Keratinocyte (primary cell): ENCODE measurements around the gene CPSF4. TPM values are rescaled to one million over a fixed set of nuclear protein-coding genes. Genes with fewer than 3 reads are reported as not detected.

Experiments
- DNase-seq: peaks from one replicate; pipeline ENCODE4 v3.0.0-alpha.2; 2011; ENCODE audit warnings: low read depth, missing footprints, low spot score
- FAIRE-seq: peaks from 2 replicates; lab custom pipeline; 2011; peaks lifted over from hg19 to GRCh38; lab: Jason Lieb, UNC
- H2AFZ ChIP-seq: 2 replicates; pipeline ENCODE4 v1.6.0; 2012; ENCODE audit warnings: low read length, control low read depth, inconsistent platforms; ENCODE audit not compliant: control insufficient read depth
- H3K27ac ChIP-seq: 2 replicates; pipeline ENCODE4 v1.5.1; 2011; ENCODE audit warnings: low read length; ENCODE audit not compliant: control insufficient read depth, insufficient read depth
- H3K27me3 ChIP-seq: 3 replicates; pipeline ENCODE4 v1.6.0; 2011; ENCODE audit warnings: low read length; ENCODE audit not compliant: control insufficient read depth, insufficient read depth; ENCODE audit errors: extremely low read depth
- H3K36me3 ChIP-seq, 2 experiments: 2 replicates in 1 of 2; 3 replicates in 1 of 2; pipeline ENCODE4 v1.5.1; 2011; ENCODE audit warnings: low read length in 2 of 2, mild to moderate bottlenecking in 1 of 2; ENCODE audit not compliant: control insufficient read depth in 2 of 2, insufficient read depth in 2 of 2; ENCODE audit errors: extremely low read depth in 1 of 2
- H3K4me1 ChIP-seq: 3 replicates; pipeline ENCODE4 v1.5.1; 2011; ENCODE audit warnings: low read length; ENCODE audit not compliant: control insufficient read depth, insufficient read depth; ENCODE audit errors: extremely low read depth
- H3K4me2 ChIP-seq: 3 replicates; pipeline ENCODE4 v1.6.0; 2011; ENCODE audit warnings: low read depth, low read length; ENCODE audit not compliant: control insufficient read depth, insufficient read depth; ENCODE audit errors: extremely low read depth
- H3K4me3 ChIP-seq, 3 experiments: fragments of 200-600 bp in 1 of 3; sonication (generic) in 1 of 3; 2 replicates in 2 of 3; 3 replicates in 1 of 3; pipeline ENCODE4 v1.5.1; 2011 to 2016; ENCODE audit warnings: low read length in 3 of 3, mild to moderate bottlenecking in 3 of 3, control low read depth in 2 of 3, inconsistent platforms in 1 of 3, low read depth in 1 of 3, mixed read lengths in 1 of 3, mixed run types in 1 of 3, moderate library complexity in 1 of 3; ENCODE audit not compliant: control insufficient read depth in 2 of 3, insufficient read depth in 2 of 3; ENCODE audit errors: extremely low read depth in 1 of 3
- H3K79me2 ChIP-seq: 2 replicates; pipeline ENCODE4 v1.6.0; 2012; ENCODE audit warnings: low read length; ENCODE audit not compliant: control insufficient read depth, insufficient read depth
- H3K9ac ChIP-seq: 3 replicates; pipeline ENCODE4 v1.6.0; 2011; ENCODE audit warnings: low read length; ENCODE audit not compliant: control insufficient read depth, insufficient read depth; ENCODE audit errors: extremely low read depth
- H3K9me1 ChIP-seq: 3 replicates; pipeline ENCODE4 v1.6.0; 2011; ENCODE audit warnings: low read length; ENCODE audit not compliant: control insufficient read depth, insufficient read depth; ENCODE audit errors: extremely low read depth
- H3K9me3 ChIP-seq: 2 replicates; pipeline ENCODE4 v1.5.1; 2012; ENCODE audit warnings: low read depth, low read length; ENCODE audit not compliant: control insufficient read depth
- H4K20me1 ChIP-seq: 3 replicates; pipeline ENCODE4 v1.6.0; 2011; ENCODE audit warnings: low read length; ENCODE audit not compliant: control insufficient read depth, insufficient read depth; ENCODE audit errors: extremely low read depth
- CTCF ChIP-seq, 3 experiments: IDR thresholded peaks in 1 of 3; conservative IDR thresholded peaks in 1 of 3; optimal IDR thresholded peaks in 1 of 3; 2 replicates in 2 of 3; 3 replicates in 1 of 3; pipeline versions ENCODE3 to v1.5.1; 2011; ENCODE audit warnings: low read length in 3 of 3, mild to moderate bottlenecking in 3 of 3, moderate library complexity in 2 of 3, control low read depth in 1 of 3, inconsistent platforms in 1 of 3; ENCODE audit not compliant: insufficient read depth in 2 of 3; ENCODE audit errors: extremely low read depth in 1 of 3
- EZH2 ChIP-seq: IDR thresholded peaks from one replicate; pipeline ENCODE4 v1.6.1; 2012; ENCODE audit warnings: inconsistent platforms, mild to moderate bottlenecking, low read length, moderate library complexity
- dilution Hi-C: fragments of 300-500 bp; cut with MboI; formaldehyde crosslinking; loops from one replicate; pipeline ENCODE4 v1.7.0; 2020; ENCODE audit warnings: low sequenced_read_pairs; ENCODE audit not compliant: extremely low pct_ligation_motif_present
- polyA plus RNA-seq, 5 experiments: library from polyadenylated mRNA; depleted of rRNA in 3 of 5; stranded (reverse) in 3 of 5; stranded (forward) in 1 of 5; unstranded in 1 of 5; fragments of >200 nt; gene quantifications; 1 replicate in 1 of 5; 2 replicates in 3 of 5; 3 replicates in 1 of 5; pipeline versions ENCODE4 v1.2.1 to v1.2.3, GENCODE V29; 2011 to 2012; ENCODE audit warnings: missing spikeins in 2 of 5, low read depth in 1 of 5, low replicate concordance in 1 of 5

Gene CPSF4
- polyA plus RNA-seq, 1 donor (not counting 4 experiments of a cell fraction or from before 2014, with no cell fraction given), result 25.0 TPM

- FAIRE-seq, result peak; percentile 39
These were observed 46.4 kb downstream of the CPSF4 start for GRCh38 chr7:99485094-99485493.

GRCh38 chr7:99489235-99489634 lies 50.5 kb downstream of the CPSF4 start:
- H3K27me3 ChIP-seq, result no peaks in the 10 kb centered on the region
- TF ChIP-seq CTCF (optimal IDR thresholded peaks at IDR 0.05 in 1 of 3, IDR thresholded peaks at IDR 0.05 in 1 of 3, conservative IDR thresholded peaks at IDR 0.05 in 1 of 3; ENCODE audit: extremely low read depth in 1 of 3, insufficient read depth in 2 of 3, low read length in 3 of 3) (no peak), EZH2 (no peak)
- dilution Hi-C loops, result no loop called here
- H3K36me3 ChIP-seq, result peaks cover 12 to 22% of the 10 kb centered on the region in 2 experiments
- peaks cover 8% of the 10 kb centered on the region for H3K9me3 ChIP-seq
- H3K79me2 ChIP-seq, result peaks cover 6% of the 10 kb centered on the region
- H3K4me2 ChIP-seq, result no peak overlapping the region
- no peak overlapping the region for H2AFZ ChIP-seq
- no peak overlapping the region for H3K4me3 ChIP-seq
- H3K4me1 ChIP-seq, result peaks cover 11% of the 10 kb centered on the region
- H4K20me1 ChIP-seq, result no peaks in the 10 kb centered on the region
- H3K9me1 ChIP-seq, result no peaks in the 10 kb centered on the region
- no peak for DNase-seq
- H3K27ac ChIP-seq, result no peak overlapping the region
- FAIRE-seq, result no peak
- no peak overlapping the region for H3K9ac ChIP-seq

More at GRCh38 chr7:99485094-99485493, 46.4 kb downstream of the CPSF4 start:
- Histone ChIP-seq H3K79me2 (no peaks in the 10 kb centered on the region), H3K4me3 (no peak overlapping the region), H3K36me3 (peaks cover 3 to 16% of the 10 kb centered on the region in 2 experiments), H3K9ac (peak overlapping the region; percentile 30), H2AFZ (no peak overlapping the region), H3K4me2 (peak overlapping the region; percentile 42), H3K27me3 (no peaks in the 10 kb centered on the region), H4K20me1 (no peaks in the 10 kb centered on the region), H3K9me3 (no peaks in the 10 kb centered on the region), H3K9me1 (no peaks in the 10 kb centered on the region), H3K4me1 (peaks cover 11% of the 10 kb centered on the region), H3K27ac (peak overlapping the region; percentile 62)
- no peak for TF ChIP-seq EZH2
- no peak for TF ChIP-seq CTCF (optimal IDR thresholded peaks at IDR 0.05 in 1 of 3, IDR thresholded peaks at IDR 0.05 in 1 of 3, conservative IDR thresholded peaks at IDR 0.05 in 1 of 3; ENCODE audit: extremely low read depth in 1 of 3, insufficient read depth in 2 of 3, low read length in 3 of 3)
- dilution Hi-C loops, result no loop called here
- DNase-seq, result no peak
